ENCODE measurements around the gene EFNA2. TPM values are rescaled to one million over a fixed set of nuclear protein-coding genes. Genes with fewer than 3 reads are reported as not detected.

Gene EFNA2
- total RNA-seq, 2 experiments from 2014 or later = not detected

GRCh38 chr19:1270213-1270853, 15.3 kb upstream of the EFNA2 start:
- CTCF ChIA-PET = no interaction called here
- H3K9me3 Mint-ChIP-seq = no peaks in the 10 kb centered on the region
- no peaks in the 10 kb centered on the region for H3K27me3 Mint-ChIP-seq
- intact Hi-C loops (cut with micrococcal nuclease) = loop anchor here (10.0 kb wide), 1 partner anchor 94 kb away; no protein-coding TSS in a partner anchor
- peaks cover 67% of the 10 kb centered on the region for H3K4me1 Mint-ChIP-seq (ENCODE audit: low read depth)
- peaks cover 47% of the 10 kb centered on the region for H3K36me3 Mint-ChIP-seq (ENCODE audit: low read depth)
- ATAC-seq = no peak
- no peak for DNase-seq
- peak overlapping the region; percentile 95 for H3K27ac Mint-ChIP-seq
- POLR2A ChIA-PET = interaction anchor here (1.1 to 1.7 kb wide), 7 partner anchors 11 to 203 kb away, joined by 3 to 22 read pairs (median 5); partner anchors contain the start of gene ARHGAP45
- H3K4me3 Mint-ChIP-seq = peak overlapping the region; percentile 94
- no peak for TF ChIP-seq CTCF (IDR thresholded peaks at IDR 0.05)

- Mint-ChIP-seq H3K27me3 (no peaks in the 10 kb centered on the region), H3K4me3 (peak overlapping the region; percentile 94), H3K36me3 (ENCODE audit: low read depth) (peaks cover 47% of the 10 kb centered on the region), H3K27ac (peak overlapping the region; percentile 95), H3K4me1 (ENCODE audit: low read depth) (peaks cover 62% of the 10 kb centered on the region), H3K9me3 (no peaks in the 10 kb centered on the region)
- no peak for TF ChIP-seq CTCF (IDR thresholded peaks at IDR 0.05)
- DNase-seq (no peak), ATAC-seq (no peak)
- POLR2A ChIA-PET = interaction anchor here (0.9 to 2.1 kb wide), 3 partner anchors 15 to 93 kb away, joined by 3 to 7 read pairs (median 5); no protein-coding TSS in a partner anchor
- intact Hi-C loops (cut with micrococcal nuclease) = loop anchor here (10.0 kb wide), 1 partner anchor 94 kb away; no protein-coding TSS in a partner anchor
- CTCF ChIA-PET = interaction anchor here (5.6 kb wide), 1 partner anchor 27 kb away, joined by 65 read pairs; no protein-coding TSS in a partner anchor
These were observed 14.7 kb upstream of the EFNA2 start for GRCh38 chr19:1270854-1271527.

DNA sequence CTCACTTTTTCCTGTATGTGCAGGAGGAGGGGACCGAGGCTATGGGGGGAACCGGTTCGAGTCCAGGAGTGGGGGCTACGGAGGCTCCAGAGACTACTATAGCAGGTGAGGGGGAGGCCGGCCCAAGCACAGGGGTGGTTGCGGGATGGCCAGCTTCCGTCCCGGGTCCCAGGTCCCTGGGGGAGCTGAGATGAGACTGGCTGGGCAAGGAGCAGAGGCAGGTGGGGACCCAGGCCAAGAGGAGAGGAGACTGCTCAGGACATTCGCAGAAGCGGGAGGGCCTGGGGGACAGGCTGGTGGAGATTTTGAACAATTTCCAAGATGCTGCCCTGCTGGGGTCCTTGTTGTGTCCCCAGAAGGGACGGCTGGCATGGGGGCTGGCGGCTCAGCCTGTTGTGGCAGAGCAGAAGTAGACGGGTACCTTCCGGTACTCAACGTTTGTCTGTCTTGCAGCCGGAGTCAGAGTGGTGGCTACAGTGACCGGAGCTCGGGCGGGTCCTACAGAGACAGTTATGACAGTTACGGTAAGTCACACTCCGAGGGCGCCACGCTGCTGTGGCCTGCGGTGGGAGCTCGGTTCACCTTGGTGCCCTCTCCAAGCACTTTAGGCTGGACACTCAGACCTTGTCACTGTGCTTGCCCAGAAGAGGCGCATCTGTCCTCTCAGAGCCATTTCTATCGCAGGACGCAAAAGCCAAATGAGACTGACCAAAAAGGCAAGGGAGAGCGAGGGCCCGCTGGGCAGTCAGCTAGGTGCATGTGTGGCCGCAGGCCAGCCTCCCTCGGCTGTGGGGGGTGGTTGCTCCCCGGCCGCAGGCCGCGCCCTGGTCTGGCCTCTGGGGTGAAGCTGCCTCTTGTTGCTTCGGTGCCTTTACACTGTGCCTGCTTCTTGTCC, 13.9 kb upstream of the EFNA2 start:
- ChIA-PET POLR2A (interaction anchor here (0.8 to 2.1 kb wide), 6 partner anchors 12 to 181 kb away, joined by 3 to 7 read pairs (median 4); no protein-coding TSS in a partner anchor), CTCF (interaction anchor here (5.6 kb wide), 1 partner anchor 27 kb away, joined by 65 read pairs; no protein-coding TSS in a partner anchor)
- TF ChIP-seq CTCF (IDR thresholded peaks at IDR 0.05) = no peak
- intact Hi-C loops (cut with micrococcal nuclease) = loop anchor here (10.0 kb wide), 1 partner anchor 93 kb away; no protein-coding TSS in a partner anchor
- Mint-ChIP-seq H3K36me3 (ENCODE audit: low read depth) (peaks cover 51% of the 10 kb centered on the region), H3K27ac (peak overlapping the region; percentile 95), H3K27me3 (no peaks in the 10 kb centered on the region), H3K4me1 (ENCODE audit: low read depth) (peaks cover 64% of the 10 kb centered on the region), H3K4me3 (peak overlapping the region; percentile 94), H3K9me3 (no peaks in the 10 kb centered on the region)
- no peak for DNase-seq
- no peak for ATAC-seq

DNA sequence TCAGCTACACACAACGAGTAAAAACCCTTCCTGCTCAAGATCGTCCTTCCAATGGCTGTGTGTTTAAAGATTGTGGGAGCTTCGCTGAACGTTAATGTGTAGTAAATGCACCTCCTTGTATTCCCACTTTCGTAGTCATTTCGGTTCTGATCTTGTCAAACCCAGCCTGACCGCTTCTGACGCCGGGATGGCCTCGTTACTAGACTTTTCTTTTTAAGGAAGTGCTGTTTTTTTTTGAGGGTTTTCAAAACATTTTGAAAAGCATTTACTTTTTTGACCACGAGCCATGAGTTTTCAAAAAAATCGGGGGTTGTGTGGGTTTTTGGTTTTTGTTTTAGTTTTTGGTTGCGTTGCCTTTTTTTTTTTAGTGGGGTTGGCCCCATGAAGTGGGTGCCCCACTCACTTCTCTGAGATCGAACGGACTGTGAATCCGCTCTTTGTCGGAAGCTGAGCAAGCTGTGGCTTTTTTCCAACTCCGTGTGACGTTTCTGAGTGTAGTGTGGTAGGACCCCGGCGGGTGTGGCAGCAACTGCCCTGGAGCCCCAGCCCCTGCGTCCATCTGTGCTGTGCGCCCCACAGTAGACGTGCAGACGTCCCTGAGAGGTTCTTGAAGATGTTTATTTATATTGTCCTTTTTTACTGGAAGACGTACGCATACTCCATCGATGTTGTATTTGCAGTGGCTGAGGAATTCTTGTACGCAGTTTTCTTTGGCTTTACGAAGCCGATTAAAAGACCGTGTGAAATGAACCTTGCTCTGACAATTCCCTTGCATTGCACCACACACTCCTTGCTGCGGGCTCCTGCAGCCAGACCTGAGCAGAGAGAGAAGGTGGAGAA, 13.0 kb upstream of the EFNA2 start:
- DNase-seq = no peak
- Mint-ChIP-seq H3K27me3 (no peaks in the 10 kb centered on the region), H3K36me3 (ENCODE audit: low read depth) (peaks cover 55% of the 10 kb centered on the region), H3K9me3 (no peaks in the 10 kb centered on the region), H3K27ac (peak overlapping the region; percentile 51), H3K4me3 (peak overlapping the region; percentile 74), H3K4me1 (ENCODE audit: low read depth) (peaks cover 60% of the 10 kb centered on the region)
- no peak for TF ChIP-seq CTCF (IDR thresholded peaks at IDR 0.05)
- ChIA-PET POLR2A (interaction anchor here (1.1 to 2.1 kb wide), 6 partner anchors 13 to 181 kb away, joined by 3 to 7 read pairs (median 4); partner anchors contain the start of gene MIDN), CTCF (interaction anchor here (0.6 to 5.6 kb wide), 4 partner anchors 28 to 171 kb away, joined by 3 to 65 read pairs (median 3); no protein-coding TSS in a partner anchor)
- no peak for ATAC-seq
- intact Hi-C loops (cut with micrococcal nuclease) = loop anchor here (10.0 kb wide), 1 partner anchor 92 kb away; no protein-coding TSS in a partner anchor

Measured in activated CD8-positive, alpha-beta T cell treated with anti-CD3 and anti-CD28 coated beads for 36 hours (primary cell).